HepG2 (cell line): ENCODE results near the gene ZNF341. TPM values are rescaled to one million over a fixed set of nuclear protein-coding genes. Genes with fewer than 3 reads are reported as not detected.
A peak's percentile ranks its signal among the peaks of the same experiment; 100 is the strongest.

ENCODE experiments used
- CEBPB ChIP-seq: IDR thresholded peaks from 2 replicates; pipeline ENCODE4 v1.6.1; 2011; ENCODE audit warnings: low read depth, low read length, improper control_type of control experiment, borderline replicate concordance
- CEBPG ChIP-seq: IDR thresholded peaks from 2 replicates; pipeline ENCODE4 v1.6.1; 2016
- FLYWCH1 ChIP-seq: sonication (generic); formaldehyde crosslinking; IDR thresholded peaks from 2 replicates; pipeline ENCODE4 v1.8.1; 2023; ENCODE audit warnings: mild to moderate bottlenecking, missing genetic modification reagents
- FOXO1 ChIP-seq: sonication (generic); formaldehyde crosslinking; IDR thresholded peaks from 2 replicates; pipeline ENCODE4 v1.4.0; 2020; ENCODE audit warnings: missing genetic modification reagents
- HDAC2 ChIP-seq: sonication (generic); formaldehyde crosslinking; IDR thresholded peaks from 2 replicates; pipeline ENCODE4 v1.4.0; 2020; ENCODE audit warnings: missing genetic modification reagents
- HNF4A ChIP-seq: sonication (generic); formaldehyde crosslinking; IDR thresholded peaks from 2 replicates; pipeline ENCODE4 v1.4.0; 2020; ENCODE audit warnings: missing genetic modification reagents
- HOXA3 ChIP-seq: sonication (generic); formaldehyde crosslinking; IDR thresholded peaks from 2 replicates; pipeline ENCODE4 v1.5.0; 2020; ENCODE audit warnings: missing genetic modification reagents
- SP5 ChIP-seq: IDR thresholded peaks from 2 replicates; pipeline ENCODE4 v1.6.1; 2016; ENCODE audit warnings: low read depth, borderline replicate concordance
- ZBTB7A ChIP-seq: sonication (generic); formaldehyde crosslinking; IDR thresholded peaks from 2 replicates; pipeline ENCODE4 v1.8.0; 2022; ENCODE audit warnings: mild to moderate bottlenecking, missing genetic modification reagents
- ZNF143 ChIP-seq: sonication (generic); formaldehyde crosslinking; IDR thresholded peaks from 2 replicates; pipeline ENCODE4 v1.4.0; 2020; ENCODE audit warnings: missing genetic modification reagents
- ZNF670 ChIP-seq: sonication (generic); formaldehyde crosslinking; IDR thresholded peaks from 2 replicates; pipeline ENCODE4 v1.8.0; 2022; ENCODE audit warnings: mild to moderate bottlenecking, missing genetic modification reagents, borderline replicate concordance
- ZSCAN12 ChIP-seq: sonication (generic); formaldehyde crosslinking; IDR thresholded peaks from 2 replicates; pipeline ENCODE4 v1.9.0; 2021; ENCODE audit warnings: mild to moderate bottlenecking, missing genetic modification reagents
- ZSCAN21 ChIP-seq: sonication (generic); formaldehyde crosslinking; IDR thresholded peaks from 2 replicates; pipeline ENCODE4 v1.8.0; 2022; ENCODE audit warnings: mild to moderate bottlenecking, missing genetic modification reagents, moderate library complexity, borderline replicate concordance
- polyA plus RNA-seq, 8 experiments: library from polyadenylated mRNA; depleted of rRNA in 3 of 8; stranded (reverse) in 7 of 8; unstranded in 1 of 8; fragments of >200 nt; fragmentation: Illumina TruSeq in 4 of 8; extraction: Trizol in 4 of 8; gene quantifications; 2 replicates each; pipeline versions ENCODE4 v1.2.1 to v1.2.3, GENCODE V29; 2011 to 2016; ENCODE audit warnings: low read depth in 4 of 8, missing spikeins in 1 of 8, mixed read lengths in 1 of 8; ENCODE audit not compliant: insufficient read depth in 1 of 8
- total RNA-seq, 5 experiments: library from RNA; depleted of rRNA; stranded (reverse); fragments of >200 nt; fragmentation: Illumina TruSeq; extraction: Trizol; gene quantifications; 2 replicates each; pipeline ENCODE4 v1.2.3, GENCODE V29; 2016; ENCODE audit warnings: low read depth in 1 of 5
- TF ChIP-seq, protein P1 (sequence below): sonication (generic); formaldehyde crosslinking; IDR thresholded peaks from 2 replicates; pipeline ENCODE4 v1.4.0; 2020; ENCODE audit warnings: mild to moderate bottlenecking, missing genetic modification reagents
- TF ChIP-seq, protein P2 (sequence below): sonication (generic); formaldehyde crosslinking; IDR thresholded peaks from 2 replicates; pipeline ENCODE4 v1.4.0; 2020; ENCODE audit warnings: mild to moderate bottlenecking, missing genetic modification reagents, borderline replicate concordance
- TF ChIP-seq, protein P3 (sequence below): sonication (generic); formaldehyde crosslinking; IDR thresholded peaks from 2 replicates; pipeline ENCODE4 v1.5.1; 2020; ENCODE audit warnings: mild to moderate bottlenecking, missing genetic modification reagents, moderate library complexity

Gene ZNF341
- total and polyA plus RNA-seq, 2 of the 13 experiments (the other 11 are each of a cell fraction or from before 2014, with no cell fraction given) = 1.1 to 2.2 TPM

DNA sequence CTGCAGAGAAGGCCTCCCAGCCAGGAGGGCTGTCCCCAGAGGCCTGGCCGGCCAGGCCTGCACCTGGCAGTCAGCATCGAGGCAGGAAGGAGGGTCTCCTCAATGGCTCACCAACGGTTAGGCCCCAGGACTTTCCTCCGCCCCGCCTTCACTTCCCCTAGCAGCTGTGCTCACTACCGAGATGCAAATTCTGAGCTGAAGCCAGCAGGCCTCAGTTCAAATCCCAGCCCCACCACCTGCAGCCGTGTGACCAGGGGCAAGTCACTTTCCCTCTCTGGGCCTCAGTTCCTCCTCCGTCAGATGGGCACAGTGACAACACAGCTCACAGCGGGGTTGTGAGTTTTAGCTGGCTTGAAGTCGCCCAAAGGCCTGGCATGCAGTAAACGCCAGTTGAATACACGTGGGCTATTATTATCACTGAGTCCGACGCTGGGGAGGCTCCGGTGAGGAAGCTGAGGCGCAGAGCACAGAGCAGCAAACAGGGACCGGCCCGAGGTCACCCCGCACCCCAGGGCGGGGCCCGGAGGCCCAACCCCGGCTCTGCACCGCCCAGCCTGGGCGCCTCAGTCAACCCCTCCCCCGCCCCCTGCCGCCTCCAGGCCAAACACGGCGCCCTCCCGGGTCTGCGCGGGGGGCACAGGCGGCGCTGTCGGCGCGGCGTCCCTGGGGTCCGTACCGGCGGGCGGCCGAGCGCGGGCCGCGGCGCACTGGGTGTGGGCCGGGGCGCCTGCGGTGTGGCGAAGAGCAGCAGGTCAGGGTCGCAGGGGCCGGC is 46.3 kb upstream of the ZNF341 start (continued):
- TF ChIP-seq, protein P1, sequence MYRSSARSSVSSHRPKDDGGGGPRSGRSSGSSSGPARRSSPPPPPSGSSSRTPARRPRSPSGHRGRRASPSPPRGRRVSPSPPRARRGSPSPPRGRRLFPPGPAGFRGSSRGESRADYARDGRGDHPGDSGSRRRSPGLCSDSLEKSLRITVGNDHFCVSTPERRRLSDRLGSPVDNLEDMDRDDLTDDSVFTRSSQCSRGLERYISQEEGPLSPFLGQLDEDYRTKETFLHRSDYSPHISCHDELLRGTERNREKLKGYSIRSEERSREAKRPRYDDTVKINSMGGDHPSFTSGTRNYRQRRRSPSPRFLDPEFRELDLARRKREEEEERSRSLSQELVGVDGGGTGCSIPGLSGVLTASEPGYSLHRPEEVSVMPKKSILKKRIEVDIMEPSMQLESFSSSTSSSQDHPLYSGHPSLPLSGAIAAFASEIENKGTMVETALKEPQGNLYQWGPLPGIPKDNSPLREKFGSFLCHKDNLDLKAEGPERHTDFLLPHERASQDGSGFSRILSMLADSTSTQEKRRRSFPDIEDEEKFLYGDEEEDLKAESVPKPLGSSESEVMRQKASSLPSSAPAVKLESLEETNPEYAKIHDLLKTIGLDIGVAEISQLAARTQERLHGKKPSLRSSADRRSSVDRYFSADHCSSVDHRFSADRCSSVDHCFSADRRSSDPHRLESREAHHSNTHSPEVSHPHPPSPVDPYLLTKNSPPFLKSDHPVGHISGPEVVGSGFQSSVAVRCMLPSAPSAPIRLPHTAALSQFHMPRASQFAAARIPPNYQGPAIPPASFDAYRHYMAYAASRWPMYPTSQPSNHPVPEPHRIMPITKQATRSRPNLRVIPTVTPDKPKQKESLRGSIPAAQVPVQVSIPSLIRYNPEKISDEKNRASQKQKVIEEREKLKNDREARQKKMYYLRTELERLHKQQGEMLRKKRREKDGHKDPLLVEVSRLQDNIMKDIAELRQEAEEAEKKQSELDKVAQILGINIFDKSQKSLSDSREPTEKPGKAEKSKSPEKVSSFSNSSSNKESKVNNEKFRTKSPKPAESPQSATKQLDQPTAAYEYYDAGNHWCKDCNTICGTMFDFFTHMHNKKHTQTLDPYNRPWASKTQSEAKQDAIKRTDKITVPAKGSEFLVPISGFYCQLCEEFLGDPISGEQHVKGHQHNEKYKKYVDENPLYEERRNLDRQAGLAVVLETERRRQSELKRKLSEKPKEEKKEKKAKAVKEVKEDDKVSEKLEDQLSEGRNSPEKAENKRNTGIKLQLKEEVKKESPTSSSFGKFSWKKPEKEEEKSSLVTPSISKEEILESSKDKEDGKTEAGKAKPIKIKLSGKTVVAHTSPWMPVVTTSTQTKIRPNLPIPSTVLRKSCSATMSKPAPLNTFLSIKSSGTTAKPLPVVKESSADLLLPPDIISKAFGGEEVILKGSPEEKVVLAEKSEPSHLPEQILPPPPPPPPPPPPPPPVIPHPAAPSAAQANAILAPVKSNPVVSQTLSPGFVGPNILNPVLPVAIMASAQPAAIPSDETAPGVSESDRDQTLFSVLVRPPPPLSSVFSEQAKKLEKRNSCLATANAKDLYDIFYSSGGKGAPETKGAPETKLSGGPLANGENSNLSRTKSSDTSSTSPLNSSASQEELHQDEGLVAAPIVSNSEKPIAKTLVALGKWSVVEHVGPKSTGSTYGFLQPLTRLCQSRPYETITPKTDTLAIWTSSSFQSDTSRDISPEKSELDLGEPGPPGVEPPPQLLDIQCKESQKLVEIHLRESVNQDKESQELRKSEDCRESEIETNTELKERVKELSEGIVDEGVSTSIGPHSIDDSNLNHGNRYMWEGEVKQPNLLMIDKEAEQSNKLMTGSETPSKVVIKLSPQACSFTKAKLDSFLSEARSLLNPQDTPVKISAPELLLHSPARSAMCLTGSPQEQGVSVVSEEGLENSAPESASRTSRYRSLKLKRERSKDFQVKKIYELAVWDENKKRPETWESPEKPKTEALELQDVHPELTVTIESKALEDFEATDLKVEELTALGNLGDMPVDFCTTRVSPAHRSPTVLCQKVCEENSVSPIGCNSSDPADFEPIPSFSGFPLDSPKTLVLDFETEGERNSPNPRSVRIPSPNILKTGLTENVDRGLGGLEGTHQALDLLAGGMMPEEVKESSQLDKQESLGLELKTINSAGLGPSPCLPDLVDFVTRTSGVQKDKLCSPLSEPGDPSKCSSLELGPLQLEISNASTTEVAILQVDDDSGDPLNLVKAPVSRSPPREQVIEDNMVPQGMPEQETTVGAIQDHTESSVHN = no peak
- TF ChIP-seq, protein P2, sequence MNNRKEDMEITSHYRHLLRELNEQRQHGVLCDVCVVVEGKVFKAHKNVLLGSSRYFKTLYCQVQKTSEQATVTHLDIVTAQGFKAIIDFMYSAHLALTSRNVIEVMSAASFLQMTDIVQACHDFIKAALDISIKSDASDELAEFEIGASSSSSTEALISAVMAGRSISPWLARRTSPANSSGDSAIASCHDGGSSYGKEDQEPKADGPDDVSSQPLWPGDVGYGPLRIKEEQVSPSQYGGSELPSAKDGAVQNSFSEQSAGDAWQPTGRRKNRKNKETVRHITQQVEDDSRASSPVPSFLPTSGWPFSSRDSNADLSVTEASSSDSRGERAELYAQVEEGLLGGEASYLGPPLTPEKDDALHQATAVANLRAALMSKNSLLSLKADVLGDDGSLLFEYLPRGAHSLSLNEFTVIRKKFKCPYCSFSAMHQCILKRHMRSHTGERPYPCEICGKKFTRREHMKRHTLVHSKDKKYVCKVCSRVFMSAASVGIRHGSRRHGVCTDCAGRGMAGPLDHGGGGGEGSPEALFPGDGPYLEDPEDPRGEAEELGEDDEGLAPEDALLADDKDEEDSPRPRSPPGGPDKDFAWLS (CRISPR knock-in tag) = no peak
- TF ChIP-seq CEBPG (CRISPR knock-in tag) (no peak), ZNF670 (CRISPR knock-in tag) (no peak), ZSCAN12 (CRISPR knock-in tag) (peak; percentile 95), SP5 (CRISPR knock-in tag) (0 out of 2 replicates have a peak, but pooled peaks have one; percentile 33), ZBTB7A (CRISPR knock-in tag) (peak; percentile 69), ZNF143 (no peak), CEBPB (no peak), FLYWCH1 (CRISPR knock-in tag) (no peak), HOXA3 (peak; percentile 61), FOXO1 (CRISPR knock-in tag) (no peak), ZSCAN21 (no peak), HDAC2 (0 out of 2 replicates have a peak, but pooled peaks have one; percentile 40), HNF4A (peak; percentile 16; the same call in 1 of the 2 replicates)
- TF ChIP-seq, protein P3, sequence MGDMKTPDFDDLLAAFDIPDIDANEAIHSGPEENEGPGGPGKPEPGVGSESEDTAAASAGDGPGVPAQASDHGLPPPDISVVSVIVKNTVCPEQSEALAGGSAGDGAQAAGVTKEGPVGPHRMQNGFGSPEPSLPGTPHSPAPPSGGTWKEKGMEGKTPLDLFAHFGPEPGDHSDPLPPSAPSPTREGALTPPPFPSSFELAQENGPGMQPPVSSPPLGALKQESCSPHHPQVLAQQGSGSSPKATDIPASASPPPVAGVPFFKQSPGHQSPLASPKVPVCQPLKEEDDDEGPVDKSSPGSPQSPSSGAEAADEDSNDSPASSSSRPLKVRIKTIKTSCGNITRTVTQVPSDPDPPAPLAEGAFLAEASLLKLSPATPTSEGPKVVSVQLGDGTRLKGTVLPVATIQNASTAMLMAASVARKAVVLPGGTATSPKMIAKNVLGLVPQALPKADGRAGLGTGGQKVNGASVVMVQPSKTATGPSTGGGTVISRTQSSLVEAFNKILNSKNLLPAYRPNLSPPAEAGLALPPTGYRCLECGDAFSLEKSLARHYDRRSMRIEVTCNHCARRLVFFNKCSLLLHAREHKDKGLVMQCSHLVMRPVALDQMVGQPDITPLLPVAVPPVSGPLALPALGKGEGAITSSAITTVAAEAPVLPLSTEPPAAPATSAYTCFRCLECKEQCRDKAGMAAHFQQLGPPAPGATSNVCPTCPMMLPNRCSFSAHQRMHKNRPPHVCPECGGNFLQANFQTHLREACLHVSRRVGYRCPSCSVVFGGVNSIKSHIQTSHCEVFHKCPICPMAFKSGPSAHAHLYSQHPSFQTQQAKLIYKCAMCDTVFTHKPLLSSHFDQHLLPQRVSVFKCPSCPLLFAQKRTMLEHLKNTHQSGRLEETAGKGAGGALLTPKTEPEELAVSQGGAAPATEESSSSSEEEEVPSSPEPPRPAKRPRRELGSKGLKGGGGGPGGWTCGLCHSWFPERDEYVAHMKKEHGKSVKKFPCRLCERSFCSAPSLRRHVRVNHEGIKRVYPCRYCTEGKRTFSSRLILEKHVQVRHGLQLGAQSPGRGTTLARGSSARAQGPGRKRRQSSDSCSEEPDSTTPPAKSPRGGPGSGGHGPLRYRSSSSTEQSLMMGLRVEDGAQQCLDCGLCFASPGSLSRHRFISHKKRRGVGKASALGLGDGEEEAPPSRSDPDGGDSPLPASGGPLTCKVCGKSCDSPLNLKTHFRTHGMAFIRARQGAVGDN (CRISPR knock-in tag) = peak; percentile 81
